K562 (cell line): ENCODE data around the gene DCDC2. TPM values are rescaled to one million over a fixed set of nuclear protein-coding genes. Genes with fewer than 3 reads are reported as not detected.

Experiments used
- ATAC-seq: fragments of 200-7000 bp; cut with Tn5 transposase; 3 replicates; pipeline ENCODE4 v1.9.1; 2020; ENCODE audit warnings: moderate library complexity
- BruUV-seq: library from RNA; stranded (reverse); fragments of 400-500 nt; replicated peaks from 2 replicates; lab custom pipeline; 2021; lab: Mats Ljungman, UMichigan
- CTCF ChIA-PET: fragments of 300-600 bp; formaldehyde crosslinking; extraction: SDS; loops from one replicate; lab custom pipeline; 2021; ENCODE audit warnings: low intra/inter-chr PET ratio; lab: Yijun Ruan, JAX
- POLR2A ChIA-PET: fragments of 300-600, 350-650 bp; sonication (Branson Sonifier 250); formaldehyde crosslinking; extraction: SDS; loops from one replicate; lab custom pipeline; 2021; ENCODE audit warnings: antibody characterized with exemption, inconsistent platforms; lab: Yijun Ruan, JAX
- DNase-seq, 4 experiments: peaks; one replicate each; pipeline versions ENCODE4 v3.0.0 to v3.0.0-alpha.2; 2011 to 2018; ENCODE audit warnings: low spot score in 3 of 4, mixed read lengths in 3 of 4; ENCODE audit errors: extremely low read depth in 1 of 4
- FAIRE-seq: peaks from 2 replicates; lab custom pipeline; 2011; peaks lifted over from hg19 to GRCh38; lab: Jason Lieb, UNC
- H2AFZ ChIP-seq: 2 replicates; pipeline ENCODE4 v1.6.0; 2011; ENCODE audit warnings: low read depth, low read length, control low read depth, inconsistent platforms
- H3K27ac ChIP-seq: fragments of 200-600 bp; 3 replicates; pipeline ENCODE4 v1.8.0; 2011; ENCODE audit warnings: low read depth, mild to moderate bottlenecking, control low read depth, inconsistent platforms, low read length, moderate library complexity, mixed read lengths; ENCODE audit errors: extremely low read depth
- H3K27me3 ChIP-seq, 2 experiments: fragments of 300-600 bp in 1 of 2; 2 replicates in 1 of 2; 3 replicates in 1 of 2; pipeline versions ENCODE4 v1.6.0 to v1.8.0; 2011; ENCODE audit warnings: inconsistent platforms in 2 of 2, low read length in 2 of 2, mild to moderate bottlenecking in 1 of 2, mixed read lengths in 1 of 2, moderate library complexity in 1 of 2; ENCODE audit not compliant: control insufficient read depth in 2 of 2, insufficient read depth in 2 of 2
- H3K36me3 ChIP-seq: fragments of 300-600 bp; 3 replicates; pipeline ENCODE4 v1.8.0; 2011; ENCODE audit warnings: mild to moderate bottlenecking, low read length, inconsistent platforms; ENCODE audit not compliant: control insufficient read depth, insufficient read depth
- H3K4me1 ChIP-seq, 2 experiments: fragments of 200-600 bp in 1 of 2; replicated peaks in 1 of 2; 2 replicates in 1 of 2; 3 replicates in 1 of 2; pipeline versions ENCODE4 v1.5.1 to v1.8.0; 2011; ENCODE audit warnings: inconsistent platforms in 2 of 2, low read length in 2 of 2, mild to moderate bottlenecking in 1 of 2, mixed read lengths in 1 of 2, moderate library complexity in 1 of 2; ENCODE audit not compliant: control insufficient read depth in 2 of 2, insufficient read depth in 2 of 2
- H3K4me2 ChIP-seq: 2 replicates; pipeline ENCODE4 v1.6.1; 2011; ENCODE audit warnings: low read length, control low read depth, inconsistent platforms, mixed read lengths; ENCODE audit not compliant: insufficient read depth
- H3K4me3 ChIP-seq: fragments of 200-600 bp; sonication (generic), shearing (Covaris generic); 2 replicates; pipeline ENCODE4 v1.5.1; 2016; ENCODE audit warnings: control low read depth, inconsistent platforms
- H3K79me2 ChIP-seq: fragments of 200-600 bp; 3 replicates; pipeline ENCODE4 v1.8.0; 2011; ENCODE audit warnings: low read length, inconsistent platforms; ENCODE audit not compliant: control insufficient read depth, insufficient read depth
- H3K9ac ChIP-seq, 2 experiments: 2 replicates each; pipeline versions ENCODE4 v1.6.0 to v1.6.1; 2011; ENCODE audit warnings: low read depth in 2 of 2, low read length in 2 of 2, control low read depth in 1 of 2, inconsistent platforms in 1 of 2, mild to moderate bottlenecking in 1 of 2, mixed read lengths in 1 of 2; ENCODE audit not compliant: insufficient read depth in 1 of 2
- H3K9me1 ChIP-seq: one replicate; pipeline ENCODE4 v1.6.0; 2011; ENCODE audit warnings: inconsistent platforms, mild to moderate bottlenecking, low read length, moderate library complexity; ENCODE audit not compliant: control insufficient read depth, insufficient read depth
- H3K9me3 ChIP-seq: replicated peaks from 2 replicates; pipeline ENCODE4 v1.5.1; 2011; ENCODE audit warnings: low read depth, low read length, inconsistent platforms; ENCODE audit not compliant: control insufficient read depth, insufficient read depth
- H4K20me1 ChIP-seq: replicated peaks from 2 replicates; pipeline ENCODE4 v1.6.1; 2011; ENCODE audit warnings: low read length, inconsistent platforms, mixed read lengths; ENCODE audit not compliant: control insufficient read depth, insufficient read depth
- CC2D1A ChIP-seq: fragments of 450-650 bp; IDR thresholded peaks from 2 replicates; pipeline ENCODE4 v1.6.1; 2017; ENCODE audit warnings: mild to moderate bottlenecking
- FOXP4 ChIP-seq: sonication (generic); formaldehyde crosslinking; IDR thresholded peaks from 2 replicates; pipeline ENCODE4 v1.8.0; 2022; ENCODE audit warnings: mild to moderate bottlenecking, missing genetic modification reagents, borderline replicate concordance
- MBD2 ChIP-seq: sonication (generic); IDR thresholded peaks from 2 replicates; pipeline ENCODE4 v1.6.1; 2016; ENCODE audit warnings: low read depth, borderline replicate concordance
- MTA2 ChIP-seq: fragments of 450-650 bp; IDR thresholded peaks from 2 replicates; pipeline ENCODE4 v1.6.1; 2016; ENCODE audit warnings: low read depth
- NBN ChIP-seq: fragments of 450-650 bp; IDR thresholded peaks from 2 replicates; pipeline ENCODE4 v1.6.1; 2016; ENCODE audit warnings: low read depth, mild to moderate bottlenecking
- NCOA1 ChIP-seq: fragments of 450-650 bp; IDR thresholded peaks from 2 replicates; pipeline ENCODE4 v1.6.1; 2016; ENCODE audit warnings: low read depth
- NFE2L1 ChIP-seq: fragments of 450-650 bp; IDR thresholded peaks from 2 replicates; pipeline ENCODE4 v1.6.1; 2016; ENCODE audit warnings: missing genetic modification characterization, low read depth, mild to moderate bottlenecking, missing compliant biosample characterization, moderate library complexity, borderline replicate concordance
- NRF1 ChIP-seq, 2 experiments: fragments of 450-650 bp; IDR thresholded peaks in 1 of 2; conservative IDR thresholded peaks in 1 of 2; 2 replicates each; pipeline ENCODE4 v1.6.1; 2014; ENCODE audit warnings: mild to moderate bottlenecking in 2 of 2
- RBM15 ChIP-seq: fragments of 200-400 bp; formaldehyde crosslinking; IDR thresholded peaks from 2 replicates; pipeline ENCODE4 v1.6.1; 2018; ENCODE audit warnings: mild to moderate bottlenecking, low read length, moderate library complexity; ENCODE audit not compliant: insufficient read depth
- RBM34 ChIP-seq: fragments of 200-400 bp; formaldehyde crosslinking; IDR thresholded peaks from 2 replicates; pipeline ENCODE4 v1.6.1; 2018; ENCODE audit warnings: low read length, borderline replicate concordance; ENCODE audit not compliant: insufficient read depth
- SMARCC2 ChIP-seq: fragments of 450-650 bp; IDR thresholded peaks from 2 replicates; pipeline ENCODE4 v1.6.1; 2017; ENCODE audit warnings: antibody characterized with exemption, moderate library complexity, mild to moderate bottlenecking, low read depth
- SREBF1 ChIP-seq: fragments of 150-350 bp; IDR thresholded peaks from 2 replicates; pipeline ENCODE4 v1.6.1; 2014; ENCODE audit warnings: antibody characterized with exemption, low read depth, low read length, borderline replicate concordance
- TRIM24 ChIP-seq, 2 experiments: fragments of 450-650 bp; IDR thresholded peaks; 2 replicates each; pipeline ENCODE4 v1.6.1; 2016
- ZBTB9 ChIP-seq: fragments of 450-650 bp; formaldehyde crosslinking; IDR thresholded peaks from 2 replicates; pipeline ENCODE4 v1.4.0; 2020; ENCODE audit warnings: mild to moderate bottlenecking, moderate library complexity
- ZEB2 ChIP-seq: fragments of 450-650 bp; IDR thresholded peaks from 2 replicates; pipeline ENCODE4 v1.6.1; 2016
- ZHX1 ChIP-seq: fragments of 150-350 bp; conservative IDR thresholded peaks from 2 replicates; pipeline ENCODE4 v1.6.1; 2014; ENCODE audit warnings: low read length
- ZNF165 ChIP-seq: fragments of 250-450 bp; sonication (Bioruptor Pico); IDR thresholded peaks from 2 replicates; pipeline ENCODE4 v1.4.0; 2020; ENCODE audit warnings: borderline replicate concordance
- ZNF217 ChIP-seq: sonication (generic); formaldehyde crosslinking; IDR thresholded peaks from 2 replicates; pipeline ENCODE4 v1.8.0; 2022; ENCODE audit warnings: mild to moderate bottlenecking, missing genetic modification reagents
- WGBS: fragments of 100-300 bp; shearing (Covaris generic); methylation state at CpG from one replicate; pipeline ENCODE4 v1.1.6; 2016; ENCODE audit warnings: low coverage, mixed read lengths; ENCODE audit not compliant: insufficient coverage; ENCODE audit errors: missing lambda C conversion rate; 5-methylcytosine and 5-hydroxymethylcytosine counted together
- in situ Hi-C: fragments of 300-500 bp; cut with MboI; formaldehyde crosslinking; loops from 4 replicates; pipeline ENCODE4 v1.15.0; 2018; ENCODE audit warnings: inconsistent platforms, mixed read lengths
- intact Hi-C: fragments of 100-400 bp; cut with micrococcal nuclease; formaldehyde crosslinking; loops from 2 replicates; pipeline ENCODE4 v1.14.2; 2022
- polyA plus RNA-seq, 8 experiments: library from polyadenylated mRNA; depleted of rRNA in 4 of 8; stranded (reverse) in 5 of 8; unstranded in 3 of 8; fragments of >200 nt; fragmentation: Nextera tagmentation in 2 of 8; fragmentation: Illumina TruSeq in 1 of 8; extraction: Ambion mirVana in 2 of 8; extraction: Trizol in 1 of 8; gene quantifications; 2 replicates each; pipeline versions ENCODE4 v1.2.1 to v1.2.3, GENCODE V29; 2011 to 2014; ENCODE audit warnings: inconsistent platforms in 1 of 8, missing spikeins in 1 of 8
- total RNA-seq, 7 experiments: library from RNA; depleted of rRNA in 6 of 7; stranded (reverse); fragments of >200 nt in 6 of 7; fragmentation: Illumina TruSeq in 2 of 7; extraction: Trizol in 2 of 7; gene quantifications; 2 replicates each; pipeline versions ENCODE4 v1.2.1 to v1.2.3, GENCODE V29; 2011 to 2021; ENCODE audit warnings: low replicate concordance in 1 of 7

Gene DCDC2
- total and polyA plus RNA-seq, 9 of the 15 experiments (the other 6 are each of a cell fraction or from before 2014, with no cell fraction given), result 0.04 TPM; not detected in 8

- DNase-seq (no peak), ATAC-seq (no peak), FAIRE-seq (no peak)
- Histone ChIP-seq H2AFZ (no peak overlapping the region), H3K27me3 (no peaks in the 10 kb centered on the region), H3K9me1 (no peaks in the 10 kb centered on the region), H3K79me2 (no peaks in the 10 kb centered on the region), H3K9ac (no peak overlapping the region), H3K27ac (no peak overlapping the region), H4K20me1 (no peaks in the 10 kb centered on the region), H3K9me3 (no peaks in the 10 kb centered on the region), H3K36me3 (no peaks in the 10 kb centered on the region), H3K4me1 (no peaks in the 10 kb centered on the region), H3K4me2 (no peak overlapping the region), H3K4me3 (no peak overlapping the region)
- 0% methylated on average over 1 of the region's 1 CpG for WGBS
- intact Hi-C loops (no loop called here), in situ Hi-C loops (no loop called here)
- no TSS peak for BruUV-seq
- CTCF ChIA-PET, result interaction anchor here (0.6 kb wide), 1 partner anchor 119 kb away, joined by 3 read pairs; no protein-coding TSS in a partner anchor
- POLR2A ChIA-PET, result no interaction called here
- TF ChIP-seq RBM34 (no peak), CC2D1A (no peak), NFE2L1 (tag) (no peak), ZBTB9 (CRISPR knock-in tag) (no peak), NRF1 (conservative IDR thresholded peaks at IDR 0.05 in 1 of 2, IDR thresholded peaks at IDR 0.05 in 1 of 2) (no peak), NCOA1 (no peak), SREBF1 (no peak), ZEB2 (no peak), MBD2 (no peak), FOXP4 (no peak), NBN (no peak), MTA2 (no peak), ZNF217 (CRISPR knock-in tag) (no peak), SMARCC2 (no peak), TRIM24 (IDR thresholded peaks at IDR 0.05) (no peak), RBM15 (no peak), ZHX1 (no peak), ZNF165 (CRISPR knock-in tag) (no peak)
Observed at GRCh38 chr6:24270011-24270410, 87.8 kb downstream of the DCDC2 start.
